Nephron progenitor cell (in vitro differentiated cells): ENCODE measurements around the gene FSTL3.

Experiments used
- DNase-seq: peaks from one replicate; pipeline ENCODE4 v3.0.0; 2021
- H3K27ac Mint-ChIP-seq: 2 replicates; pipeline ENCODE4 v1.8.0; 2021; ENCODE audit warnings: mild to moderate bottlenecking, moderate library complexity, mixed read lengths
- H3K27me3 Mint-ChIP-seq: 2 replicates; pipeline ENCODE4 v1.8.0; 2021; ENCODE audit warnings: mild to moderate bottlenecking, low read depth, mixed read lengths; ENCODE audit not compliant: poor library complexity
- H3K36me3 Mint-ChIP-seq: 2 replicates; pipeline ENCODE4 v1.8.0; 2021; ENCODE audit warnings: low read depth, mixed read lengths
- H3K4me1 Mint-ChIP-seq: 2 replicates; pipeline ENCODE4 v1.8.0; 2021; ENCODE audit warnings: mixed read lengths
- H3K4me3 Mint-ChIP-seq: 2 replicates; pipeline ENCODE4 v1.8.0; 2021; ENCODE audit warnings: mild to moderate bottlenecking, moderate library complexity, mixed read lengths
- H3K9me3 Mint-ChIP-seq: 2 replicates; pipeline ENCODE4 v1.8.0; 2021; ENCODE audit warnings: mild to moderate bottlenecking, moderate library complexity, mixed read lengths
- CTCF ChIP-seq: fragments of 200-600 bp; sonication (generic); IDR thresholded peaks from 2 replicates; pipeline ENCODE4 v1.5.0; 2021; ENCODE audit warnings: antibody characterized with exemption

Gene FSTL3

GRCh38 chr19:679418-680286 lies 3.5 kb downstream of the FSTL3 start:
- Mint-ChIP-seq H3K9me3 (no peaks in the 10 kb centered on the region), H3K36me3 (no peaks in the 10 kb centered on the region), H3K4me1 (peaks cover 19% of the 10 kb centered on the region), H3K27me3 (peaks cover 18% of the 10 kb centered on the region), H3K27ac (no peak overlapping the region), H3K4me3 (peak overlapping the region; percentile 80)
- TF ChIP-seq CTCF, result no peak
- peak; percentile 61 for DNase-seq

GRCh38 chr19:680287-681028 lies 4.3 kb downstream of the FSTL3 start:
- Mint-ChIP-seq H3K27ac (peak overlapping the region; percentile 98), H3K4me1 (peaks cover 13% of the 10 kb centered on the region), H3K9me3 (no peaks in the 10 kb centered on the region), H3K27me3 (peaks cover 15% of the 10 kb centered on the region), H3K4me3 (peak overlapping the region; percentile 86), H3K36me3 (no peaks in the 10 kb centered on the region)
- no peak for TF ChIP-seq CTCF
- peak; percentile 100 for DNase-seq

- no peaks in the 10 kb centered on the region for H3K9me3 Mint-ChIP-seq
- peaks cover 11% of the 10 kb centered on the region for H3K4me1 Mint-ChIP-seq
- peak overlapping the region; percentile 86 for H3K4me3 Mint-ChIP-seq
- no peaks in the 10 kb centered on the region for H3K36me3 Mint-ChIP-seq
- DNase-seq, result peak; percentile 94
- H3K27me3 Mint-ChIP-seq, result peaks cover 12% of the 10 kb centered on the region
- H3K27ac Mint-ChIP-seq, result no peak overlapping the region
- TF ChIP-seq CTCF, result no peak
Observed at GRCh38 chr19:681029-682019, 5.1 kb downstream of the FSTL3 start.

GRCh38 chr19:682678-683320 lies 6.6 kb downstream of the FSTL3 start:
- peaks cover 8% of the 10 kb centered on the region for H3K27me3 Mint-ChIP-seq
- peak overlapping the region; percentile 39 for H3K27ac Mint-ChIP-seq
- no peak for DNase-seq
- H3K4me1 Mint-ChIP-seq, result peaks cover 14% of the 10 kb centered on the region
- no peak for TF ChIP-seq CTCF
- no peaks in the 10 kb centered on the region for H3K9me3 Mint-ChIP-seq
- H3K4me3 Mint-ChIP-seq, result no peak overlapping the region
- H3K36me3 Mint-ChIP-seq, result no peaks in the 10 kb centered on the region

- Mint-ChIP-seq H3K27ac (no peak overlapping the region), H3K9me3 (no peaks in the 10 kb centered on the region), H3K27me3 (peaks cover 8% of the 10 kb centered on the region), H3K4me1 (peaks cover 14% of the 10 kb centered on the region), H3K4me3 (no peak overlapping the region), H3K36me3 (no peaks in the 10 kb centered on the region)
- no peak for DNase-seq
- TF ChIP-seq CTCF, result no peak
Observed at GRCh38 chr19:685454-685931, 9.3 kb downstream of the FSTL3 start.
